ENCODE measurements around the gene DTX1. TPM values are rescaled to one million over a fixed set of nuclear protein-coding genes. Genes with fewer than 3 reads are reported as not detected.

The DTX1 gene
- polyA plus RNA-seq, 1 donor (not counting 4 experiments of a cell fraction or from before 2014, with no cell fraction given), result not detected

GRCh38 chr12:113082486-113083148 is 26.1 kb downstream of the DTX1 start:
- Histone ChIP-seq H3K4me2 (ENCODE audit: control insufficient read depth, extremely low read depth, insufficient read depth, low read depth, low read length) (no peak overlapping the region), H4K20me1 (ENCODE audit: control insufficient read depth, extremely low read depth, insufficient read depth, low read length) (no peaks in the 10 kb centered on the region), H3K9me1 (ENCODE audit: control insufficient read depth, extremely low read depth, insufficient read depth, low read length) (no peaks in the 10 kb centered on the region), H2AFZ (ENCODE audit: control insufficient read depth, low read length) (no peak overlapping the region), H3K4me3 (ENCODE audit: control insufficient read depth in 2 of 3, extremely low read depth in 1 of 3, insufficient read depth in 2 of 3, low read depth in 1 of 3, low read length in 3 of 3) (no peak overlapping the region), H3K36me3 (ENCODE audit: control insufficient read depth in 2 of 2, extremely low read depth in 1 of 2, insufficient read depth in 2 of 2, low read length in 2 of 2) (no peaks in the 10 kb centered on the region), H3K9me3 (ENCODE audit: control insufficient read depth, low read depth, low read length) (no peaks in the 10 kb centered on the region), H3K9ac (ENCODE audit: control insufficient read depth, extremely low read depth, insufficient read depth, low read length) (no peak overlapping the region), H3K4me1 (ENCODE audit: control insufficient read depth, extremely low read depth, insufficient read depth, low read length) (no peaks in the 10 kb centered on the region), H3K27me3 (ENCODE audit: control insufficient read depth, extremely low read depth, insufficient read depth, low read length) (peaks cover 19% of the 10 kb centered on the region), H3K79me2 (ENCODE audit: control insufficient read depth, insufficient read depth, low read length) (no peaks in the 10 kb centered on the region), H3K27ac (ENCODE audit: control insufficient read depth, insufficient read depth, low read length) (no peak overlapping the region)
- TF ChIP-seq EZH2 (IDR thresholded peaks at IDR 0.05; ENCODE audit: low read length), result no peak
- TF ChIP-seq CTCF (optimal IDR thresholded peaks at IDR 0.05 in 1 of 3, IDR thresholded peaks at IDR 0.05 in 1 of 3, conservative IDR thresholded peaks at IDR 0.05 in 1 of 3; ENCODE audit: extremely low read depth in 1 of 3, insufficient read depth in 2 of 3, low read length in 3 of 3), result no peak
- no peak for DNase-seq (ENCODE audit: low read depth, low spot score)
- dilution Hi-C loops (cut with MboI; ENCODE audit: extremely low pct_ligation_motif_present, low sequenced_read_pairs), result no loop called here
- no peak for FAIRE-seq

- dilution Hi-C loops (cut with MboI; ENCODE audit: extremely low pct_ligation_motif_present, low sequenced_read_pairs), result no loop called here
Observed at GRCh38 chr12:113083863-113084435, 27.4 kb downstream of the DTX1 start.

More at GRCh38 chr12:113083863-113084435, 27.4 kb downstream of the DTX1 start:
- no peaks in the 10 kb centered on the region for H4K20me1 ChIP-seq (ENCODE audit: control insufficient read depth, extremely low read depth, insufficient read depth, low read length)
- DNase-seq (ENCODE audit: low read depth, low spot score), result no peak
- no peaks in the 10 kb centered on the region for H3K4me1 ChIP-seq (ENCODE audit: control insufficient read depth, extremely low read depth, insufficient read depth, low read length)
- H3K4me3 ChIP-seq (ENCODE audit: control insufficient read depth in 2 of 3, extremely low read depth in 1 of 3, insufficient read depth in 2 of 3, low read depth in 1 of 3, low read length in 3 of 3), result no peak overlapping the region
- H3K9me1 ChIP-seq (ENCODE audit: control insufficient read depth, extremely low read depth, insufficient read depth, low read length), result no peaks in the 10 kb centered on the region
- FAIRE-seq, result no peak
- H3K9me3 ChIP-seq (ENCODE audit: control insufficient read depth, low read depth, low read length), result no peaks in the 10 kb centered on the region
- no peak overlapping the region for H3K4me2 ChIP-seq (ENCODE audit: control insufficient read depth, extremely low read depth, insufficient read depth, low read depth, low read length)
- no peaks in the 10 kb centered on the region for H3K79me2 ChIP-seq (ENCODE audit: control insufficient read depth, insufficient read depth, low read length)
- H2AFZ ChIP-seq (ENCODE audit: control insufficient read depth, low read length), result no peak overlapping the region
- H3K27me3 ChIP-seq (ENCODE audit: control insufficient read depth, extremely low read depth, insufficient read depth, low read length), result peaks cover 7% of the 10 kb centered on the region
- H3K27ac ChIP-seq (ENCODE audit: control insufficient read depth, insufficient read depth, low read length), result no peak overlapping the region
- no peaks in the 10 kb centered on the region for H3K36me3 ChIP-seq (ENCODE audit: control insufficient read depth in 2 of 2, extremely low read depth in 1 of 2, insufficient read depth in 2 of 2, low read length in 2 of 2)
- TF ChIP-seq CTCF (optimal IDR thresholded peaks at IDR 0.05 in 1 of 3, IDR thresholded peaks at IDR 0.05 in 1 of 3, conservative IDR thresholded peaks at IDR 0.05 in 1 of 3; ENCODE audit: extremely low read depth in 1 of 3, insufficient read depth in 2 of 3, low read length in 3 of 3) (no peak), EZH2 (IDR thresholded peaks at IDR 0.05; ENCODE audit: low read length) (no peak)
- no peak overlapping the region for H3K9ac ChIP-seq (ENCODE audit: control insufficient read depth, extremely low read depth, insufficient read depth, low read length)

Measured in keratinocyte (primary cell).